Measurements from ENCODE around the gene P4HA1.
"Not testable (repeated sequence)": the region's sequence is repeated elsewhere in the genome, so short reads cannot be mapped to it uniquely, and the experiment has no call there.

P4HA1 gene

DNA sequence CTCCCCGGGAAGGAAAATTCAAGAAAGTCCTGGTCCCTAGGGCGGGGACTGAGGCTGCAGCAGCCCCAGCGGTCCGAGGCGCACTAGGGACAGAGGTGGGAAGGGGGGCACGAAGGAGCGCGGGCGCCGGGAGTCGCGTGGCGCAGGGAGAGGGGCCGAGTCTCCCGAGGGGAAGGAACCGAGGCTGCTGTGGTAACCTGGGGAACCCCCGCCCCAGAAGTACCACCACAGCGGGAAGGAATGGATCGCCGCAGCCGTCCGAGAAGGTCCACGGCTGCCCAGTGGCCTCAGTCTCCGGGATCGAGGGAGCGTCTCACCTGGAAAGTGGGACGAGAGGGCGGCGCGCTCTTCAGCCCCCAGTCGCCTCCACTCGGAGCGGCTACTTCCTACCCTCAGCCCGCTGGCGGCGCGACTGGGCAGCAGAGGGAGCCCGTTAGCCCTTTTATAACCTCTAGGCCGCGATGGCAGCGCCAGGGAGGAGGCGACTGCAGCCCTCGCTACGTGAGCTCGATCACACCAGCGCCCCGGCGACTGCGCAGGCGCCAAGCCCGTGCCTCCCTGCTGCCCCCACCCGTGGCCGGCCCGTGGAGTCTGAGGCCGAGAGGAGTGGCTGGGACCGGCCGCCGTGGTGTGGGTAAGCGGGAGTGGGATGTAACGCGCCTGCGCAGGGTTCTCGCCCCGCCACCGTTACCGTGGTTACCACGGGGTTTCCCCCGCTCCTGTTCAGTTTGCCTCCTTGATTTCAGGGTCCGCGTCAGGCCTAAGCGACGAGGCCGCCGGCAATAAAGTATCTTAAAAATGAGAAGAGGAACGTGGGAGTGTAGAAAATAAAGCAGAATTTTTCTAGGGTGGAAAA is at the start of gene P4HA1:
P4HA1 (minus strand) TSS at position 418 of the 856 bp plus-strand sequence. CDS start 21,983 bp downstream, outside the sequence.
- DNase-seq = peak; percentile 99

GRCh38 chr10:73141603-73142002 is 44.9 kb upstream of the P4HA1 start:
- DNase-seq = no peak

DNA sequence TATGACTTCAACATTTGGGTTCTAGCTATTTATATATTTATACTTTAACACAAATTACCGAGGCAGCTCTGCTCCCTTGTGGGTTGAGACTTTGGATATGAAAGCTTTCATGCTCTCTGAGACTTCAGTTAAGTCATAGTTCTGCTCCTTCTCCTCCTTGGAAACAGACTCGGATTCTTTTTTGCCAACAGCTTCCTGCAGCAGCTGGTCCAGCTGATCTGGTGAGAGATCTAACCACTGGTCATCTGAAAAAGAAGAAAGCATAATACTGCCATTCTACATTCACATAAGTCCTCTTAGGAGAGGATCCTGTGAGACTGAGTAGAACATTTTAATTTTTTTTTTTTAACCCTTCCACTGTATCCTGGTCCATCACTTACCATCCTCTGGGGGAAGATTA is 42.6 kb upstream of the P4HA1 start:
- no peak for DNase-seq

DNA sequence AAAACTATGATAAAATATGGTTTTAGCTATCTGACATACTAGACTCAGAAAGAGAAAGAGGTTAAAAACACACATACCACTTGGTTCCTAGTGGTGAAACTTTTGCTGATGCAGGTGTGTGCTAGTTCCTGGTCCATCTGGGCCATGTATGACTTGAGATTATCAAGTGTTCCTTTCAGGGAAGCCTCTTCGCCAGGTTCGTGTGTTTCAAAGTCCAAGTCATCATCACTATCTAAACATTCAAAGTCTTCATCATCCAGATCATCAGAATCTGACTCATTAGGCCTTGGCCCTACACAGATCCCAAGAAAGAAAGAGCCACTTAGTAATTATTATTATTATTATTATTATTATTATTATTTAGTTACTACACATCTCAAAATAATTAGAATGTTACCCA is 40.0 kb upstream of the P4HA1 start:
- no peak for DNase-seq

DNA sequence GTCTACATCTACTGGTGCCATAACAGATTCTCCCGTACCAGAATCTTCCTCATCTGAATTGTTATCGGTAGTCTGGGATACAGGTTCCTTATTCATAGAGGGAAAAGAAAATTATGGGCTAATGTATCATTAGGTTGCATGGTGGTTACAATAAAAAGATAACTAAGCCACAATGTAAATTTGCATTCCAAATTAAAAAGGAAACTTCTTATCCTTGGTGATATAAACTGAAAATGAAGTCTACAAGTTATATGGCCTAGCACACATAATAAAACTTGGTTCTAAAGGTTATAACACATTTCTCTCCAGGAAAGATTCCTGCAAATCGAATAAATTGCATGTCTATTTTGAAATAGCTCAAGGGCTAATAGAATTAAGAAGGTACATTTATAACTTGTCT is 38.1 kb upstream of the P4HA1 start:
- DNase-seq = no peak

- DNase-seq = no peak
These were observed 35.4 kb upstream of the P4HA1 start for GRCh38 chr10:73131913-73132686.

GRCh38 chr10:73131301-73131700 is 34.6 kb upstream of the P4HA1 start:
- DNase-seq = no peak

DNA sequence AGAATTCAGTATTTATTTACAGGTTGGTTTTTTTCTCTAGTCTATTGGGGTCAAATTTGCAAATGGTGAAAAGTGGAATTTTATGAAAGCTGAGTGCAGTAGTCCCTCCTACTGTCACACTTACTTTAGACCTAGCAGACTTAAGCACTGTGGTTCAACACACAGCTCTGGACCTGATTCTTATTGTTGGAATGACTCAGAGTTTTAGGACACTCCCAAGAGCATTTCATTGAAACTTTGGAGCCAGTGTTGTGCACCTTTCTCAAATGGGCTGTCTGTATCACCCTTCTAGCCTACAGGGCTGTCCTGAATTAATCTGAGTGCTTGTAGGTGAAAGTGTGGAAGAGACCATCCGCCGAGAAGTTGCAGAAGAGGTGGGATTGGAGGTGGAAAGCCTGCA is 29.7 kb upstream of the P4HA1 start:
- DNase-seq = no peak

DNA sequence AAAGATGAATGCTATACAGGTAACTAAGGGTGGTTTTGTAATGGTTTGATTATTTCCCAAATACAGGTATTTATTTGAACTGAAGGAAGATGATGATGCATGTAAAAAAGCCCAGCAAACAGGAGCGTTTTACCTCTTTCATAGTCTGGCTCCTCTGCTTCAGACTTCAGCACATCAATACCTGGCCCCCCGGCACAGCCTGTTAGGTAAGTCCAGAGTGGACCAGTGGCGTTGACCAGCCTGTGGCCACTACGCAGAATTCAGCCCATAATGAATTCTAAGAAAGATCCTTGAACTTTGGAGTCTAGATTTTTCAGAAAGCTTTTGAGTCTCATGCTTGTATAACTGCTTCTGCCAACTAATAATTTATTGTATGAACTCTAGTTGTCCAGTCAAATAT is 23.3 kb upstream of the P4HA1 start:
- no peak for DNase-seq

DNA sequence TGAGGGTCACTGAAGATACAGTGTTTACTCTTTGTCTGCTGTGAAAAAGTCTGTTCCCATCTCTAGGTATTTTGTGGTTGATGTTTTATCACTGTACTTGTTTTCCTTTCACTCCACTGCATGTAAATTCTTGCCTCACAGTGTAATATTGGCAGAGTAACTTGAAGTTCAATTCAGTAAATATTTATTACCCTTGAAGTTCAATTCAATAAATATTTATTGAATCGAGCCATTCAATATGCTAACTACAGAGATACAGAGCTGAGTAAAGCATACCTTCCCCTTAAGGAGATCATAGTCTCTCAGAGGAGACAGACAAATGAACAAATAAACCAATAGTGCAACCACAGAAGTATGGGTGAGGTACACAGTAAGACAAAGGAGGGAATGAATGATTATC is 22.8 kb upstream of the P4HA1 start:
- DNase-seq = no peak

GRCh38 chr10:73117976-73118743 is 21.5 kb upstream of the P4HA1 start:
- no peak for DNase-seq

GRCh38 chr10:73116017-73116416 is 19.4 kb upstream of the P4HA1 start:
- DNase-seq = no peak

GRCh38 chr10:73113551-73113950 is 16.9 kb upstream of the P4HA1 start:
- no peak for DNase-seq

GRCh38 chr10:73112032-73112431 is 15.4 kb upstream of the P4HA1 start:
- not testable (repeated sequence) for DNase-seq

DNA sequence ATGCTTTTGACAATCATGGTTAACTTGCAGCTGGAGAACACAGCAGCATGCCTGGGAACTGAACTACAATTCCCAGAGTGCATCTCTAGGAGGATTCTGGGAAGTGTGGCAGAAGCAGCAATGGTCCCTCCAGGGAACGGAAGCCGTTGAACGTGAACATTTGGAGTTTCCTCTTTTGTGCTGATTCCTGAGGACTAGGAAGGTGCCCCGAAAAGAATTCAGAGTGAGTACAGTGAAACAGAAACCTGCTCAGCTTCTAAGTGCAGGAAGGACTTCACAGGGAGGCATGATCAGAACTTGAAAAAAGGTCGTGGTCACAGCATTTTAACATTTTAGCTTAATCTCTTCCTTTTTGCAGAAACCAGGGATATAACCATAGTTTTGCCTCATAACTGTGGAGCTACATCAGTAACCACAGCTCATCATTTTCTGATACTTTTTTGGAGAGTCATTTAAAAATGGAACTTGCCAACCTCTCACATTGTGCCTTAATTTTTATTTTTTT is 13.7 kb upstream of the P4HA1 start, which contains the start of gene NUDT13:
NUDT13 (plus strand) TSS at position 111 of the 505 bp plus-strand sequence. CDS start 3,911 bp downstream, outside the sequence.
- peak; percentile 54 for DNase-seq

- not testable (repeated sequence) for DNase-seq
These were observed 12.6 kb upstream of the P4HA1 start for GRCh38 chr10:73109248-73109652.

DNA sequence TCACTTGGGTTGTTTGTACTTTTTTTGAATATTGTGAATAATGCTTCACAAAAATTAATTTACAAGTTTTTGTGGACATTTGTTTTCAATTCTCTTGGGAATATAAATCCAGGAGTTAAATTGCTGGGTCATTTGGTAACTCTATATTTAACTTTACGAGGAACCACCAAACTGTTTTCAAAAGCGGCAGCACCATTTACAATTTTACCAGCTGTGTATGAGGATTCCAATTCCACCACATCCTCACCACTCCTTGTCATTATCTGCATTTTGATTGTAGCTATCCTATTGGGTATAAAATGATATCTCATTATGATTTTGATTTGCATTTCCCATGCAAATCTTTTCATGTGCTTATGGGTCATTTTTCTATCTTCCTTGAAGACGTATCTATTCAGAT is 9.6 kb upstream of the P4HA1 start:
- no peak for DNase-seq

GRCh38 chr10:73099141-73099540 is 2.5 kb upstream of the P4HA1 start:
- DNase-seq = no peak

- DNase-seq = no peak
These were observed 622 bp upstream of the P4HA1 start for GRCh38 chr10:73097305-73097670.

- peak; percentile 81 for DNase-seq
These were observed 621 bp downstream of the P4HA1 start for GRCh38 chr10:73096041-73096448.

DNA sequence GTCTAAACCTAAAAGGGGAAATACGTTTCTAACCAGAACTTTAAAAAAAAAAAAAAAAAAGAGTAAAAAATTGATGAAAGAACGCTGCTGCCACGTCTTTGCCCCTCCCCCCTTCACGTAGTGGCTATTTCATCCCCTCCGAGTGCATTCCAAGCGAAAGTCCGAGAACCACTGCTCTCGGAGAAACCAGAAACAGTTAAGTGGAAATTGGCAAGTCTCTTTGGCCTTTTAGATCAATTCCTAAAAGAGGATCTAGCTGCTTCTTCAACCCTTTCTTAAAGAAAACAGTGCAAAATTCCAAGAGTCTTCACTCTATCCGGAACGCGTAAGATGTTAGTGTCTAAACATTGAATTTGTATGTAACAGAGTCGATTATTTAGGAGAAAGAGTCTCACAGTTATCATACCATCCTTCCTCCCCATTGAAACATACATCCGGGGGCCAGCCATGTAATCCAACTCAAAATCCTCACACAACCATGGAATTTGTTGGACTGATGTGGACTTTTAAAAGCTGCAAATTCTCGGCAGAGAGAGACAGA is 1.1 kb downstream of the P4HA1 start:
- DNase-seq = peak; percentile 58

DNA sequence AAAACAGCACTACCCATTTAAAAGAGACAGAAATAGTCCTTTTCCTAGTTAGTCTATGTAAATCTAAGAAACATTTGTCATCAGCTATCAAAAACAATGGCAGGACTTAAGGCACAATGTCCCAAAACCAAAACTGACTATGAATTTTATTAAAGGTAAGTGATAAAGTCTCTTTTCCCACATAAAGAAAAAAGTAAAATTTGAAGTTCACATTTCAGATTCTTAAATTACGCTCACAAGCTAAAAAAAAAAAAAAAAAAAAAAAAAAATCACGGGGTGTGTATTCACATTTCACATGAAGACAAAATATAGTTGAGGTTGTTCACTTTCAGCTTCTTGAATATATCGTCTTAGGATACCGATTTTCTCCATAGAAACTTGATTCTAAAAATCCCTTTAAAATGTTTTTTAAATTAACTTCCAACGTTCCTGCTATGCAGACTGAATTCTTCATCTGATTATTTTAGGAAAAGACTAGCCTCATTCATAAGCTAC is 1.6 kb downstream of the P4HA1 start:
- no peak for DNase-seq

All from stimulated activated CD8-positive, alpha-beta memory T cell treated with anti-CD3 and anti-CD28 coated beads, Interleukin-4, amount 100 ng/mL, for 48 hours (primary cell).